ENCODE data around the gene NFIX. TPM values are rescaled to one million over a fixed set of nuclear protein-coding genes. Genes with fewer than 3 reads are reported as not detected.

The NFIX gene
- total and polyA plus RNA-seq, 2 donors (not counting 1 experiment from before 2014, with no cell fraction given), result 0.69 to 5.6 TPM

DNA sequence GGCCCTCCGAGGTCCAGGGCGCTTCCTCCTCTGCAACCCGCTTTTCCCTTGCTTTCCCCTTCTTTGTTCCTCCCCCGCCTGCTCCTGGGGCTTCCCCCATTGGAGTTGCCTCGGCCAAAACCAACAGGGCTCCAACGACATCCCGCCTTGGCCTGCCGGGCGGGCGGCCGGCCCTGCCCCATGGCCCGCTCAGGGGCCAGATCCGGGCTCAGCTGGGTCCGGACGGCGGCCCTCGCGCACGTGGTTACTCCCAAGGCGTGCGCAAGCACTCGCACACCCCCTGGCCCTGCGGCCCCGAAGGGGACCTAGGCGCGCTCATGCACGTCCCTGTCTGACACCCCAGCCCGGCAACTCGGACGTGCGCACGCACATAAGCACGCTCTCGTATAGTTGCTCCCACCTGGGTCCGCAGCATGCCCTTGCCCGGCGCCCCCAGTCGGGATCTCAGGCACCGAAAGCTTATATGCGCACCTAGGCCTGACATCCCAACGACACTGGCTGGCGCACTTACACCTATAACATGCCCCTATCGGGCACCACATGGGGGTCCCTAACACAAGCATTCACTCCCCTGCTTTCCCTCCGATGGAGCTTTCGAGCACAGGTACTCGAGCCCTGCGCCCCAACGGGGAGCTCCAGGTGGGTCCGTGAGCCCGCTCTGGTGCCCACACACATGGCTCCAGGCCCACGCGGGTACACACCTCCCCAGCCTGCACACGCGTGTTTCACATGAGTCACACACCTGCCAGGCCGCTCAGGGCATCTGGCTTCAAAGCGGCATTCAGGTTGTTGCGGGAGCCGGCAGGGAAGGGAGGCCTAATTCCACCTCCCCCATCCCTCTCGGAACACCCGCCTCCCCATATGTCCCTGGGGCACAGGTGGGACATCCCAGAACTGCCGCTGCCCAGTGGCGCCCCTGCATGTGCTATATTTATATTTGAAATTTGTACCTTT lies 15.0 kb downstream of the NFIX start:
- Histone ChIP-seq H3K27ac (ENCODE audit: low read length in 2 of 2) (no peak overlapping the region), H4K20me1 (ENCODE audit: control insufficient read depth, insufficient read depth, low read length, poor library complexity, severe bottlenecking) (no peaks in the 10 kb centered on the region), H3K36me3 (replicated peaks in 1 of 2; ENCODE audit: control extremely low read depth in 1 of 2, control insufficient read depth in 1 of 2, extremely low read depth in 1 of 2, insufficient read depth in 2 of 2, low read length in 1 of 2) (no peaks in the 10 kb centered on the region), H3K79me2 (ENCODE audit: control insufficient read depth, insufficient read depth, low read length) (no peaks in the 10 kb centered on the region), H3K9me3 (ENCODE audit: control extremely low read depth in 1 of 3, control insufficient read depth in 2 of 3, insufficient read depth in 1 of 3, low read length in 2 of 3) (peaks cover 0 to 24% (median 0%) of the 10 kb centered on the region in 3 donors), H3K4me2 (replicated peaks; ENCODE audit: low read depth, low read length, poor library complexity, severe bottlenecking) (no peak overlapping the region), H2AFZ (ENCODE audit: insufficient read depth, low read depth, low read length, poor library complexity, severe bottlenecking) (no peak overlapping the region), H3K9ac (ENCODE audit: low read length) (no peak overlapping the region), H3K27me3 (replicated peaks in 1 of 4; ENCODE audit: control extremely low read depth in 1 of 4, control insufficient read depth in 3 of 4, insufficient read depth in 4 of 4, low read length in 3 of 4) (peaks cover 0 to 69% (median 34%) of the 10 kb centered on the region in 4 experiments), H3K4me3 (ENCODE audit: control extremely low read depth in 1 of 5, extremely low read depth in 1 of 5, insufficient read depth in 1 of 5, low read depth in 2 of 5, low read length in 4 of 5) (no peak overlapping the region), H3K4me1 (ENCODE audit: control insufficient read depth in 2 of 2, insufficient read depth in 2 of 2, low read length in 2 of 2) (peaks cover 32 to 44% of the 10 kb centered on the region in 2 donors)
- CTCF ChIA-PET, result interaction anchor here (1.3 to 1.6 kb wide), 2 partner anchors 24 to 33 kb away, joined by 3 to 6 read pairs; no protein-coding TSS in a partner anchor
- H3K27ac Mint-ChIP-seq, result no peak overlapping the region
- ATAC-seq (ENCODE audit: low read depth) (no peak), DNase-seq (peak; percentile 41)
- TF ChIP-seq, protein P1, sequence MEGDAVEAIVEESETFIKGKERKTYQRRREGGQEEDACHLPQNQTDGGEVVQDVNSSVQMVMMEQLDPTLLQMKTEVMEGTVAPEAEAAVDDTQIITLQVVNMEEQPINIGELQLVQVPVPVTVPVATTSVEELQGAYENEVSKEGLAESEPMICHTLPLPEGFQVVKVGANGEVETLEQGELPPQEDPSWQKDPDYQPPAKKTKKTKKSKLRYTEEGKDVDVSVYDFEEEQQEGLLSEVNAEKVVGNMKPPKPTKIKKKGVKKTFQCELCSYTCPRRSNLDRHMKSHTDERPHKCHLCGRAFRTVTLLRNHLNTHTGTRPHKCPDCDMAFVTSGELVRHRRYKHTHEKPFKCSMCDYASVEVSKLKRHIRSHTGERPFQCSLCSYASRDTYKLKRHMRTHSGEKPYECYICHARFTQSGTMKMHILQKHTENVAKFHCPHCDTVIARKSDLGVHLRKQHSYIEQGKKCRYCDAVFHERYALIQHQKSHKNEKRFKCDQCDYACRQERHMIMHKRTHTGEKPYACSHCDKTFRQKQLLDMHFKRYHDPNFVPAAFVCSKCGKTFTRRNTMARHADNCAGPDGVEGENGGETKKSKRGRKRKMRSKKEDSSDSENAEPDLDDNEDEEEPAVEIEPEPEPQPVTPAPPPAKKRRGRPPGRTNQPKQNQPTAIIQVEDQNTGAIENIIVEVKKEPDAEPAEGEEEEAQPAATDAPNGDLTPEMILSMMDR (IDR thresholded peaks at IDR 0.05), result no peak
- 39% methylated on average over 59 of the region's 62 CpGs for WGBS (ENCODE audit: insufficient coverage)
- peaks cover 25% of the 10 kb centered on the region for H3K4me1 Mint-ChIP-seq
- POLR2A ChIA-PET, result interaction anchor here (1.2 kb wide), 1 partner anchor 24 kb away, joined by 3 read pairs; no protein-coding TSS in a partner anchor
- H3K4me3 Mint-ChIP-seq, result no peak overlapping the region
- intact Hi-C loops (cut with micrococcal nuclease), result no loop called here
- H3K27me3 Mint-ChIP-seq, result peaks cover 49% of the 10 kb centered on the region
- H3K9me3 Mint-ChIP-seq (ENCODE audit: insufficient read depth), result no peaks in the 10 kb centered on the region
